Measurements from ENCODE around the gene ALCAM. TPM values are rescaled to one million over a fixed set of nuclear protein-coding genes. Genes with fewer than 3 reads are reported as not detected.

ALCAM gene
- total RNA-seq, 1 donor from 2014 or later, result 90.3 TPM

DNA sequence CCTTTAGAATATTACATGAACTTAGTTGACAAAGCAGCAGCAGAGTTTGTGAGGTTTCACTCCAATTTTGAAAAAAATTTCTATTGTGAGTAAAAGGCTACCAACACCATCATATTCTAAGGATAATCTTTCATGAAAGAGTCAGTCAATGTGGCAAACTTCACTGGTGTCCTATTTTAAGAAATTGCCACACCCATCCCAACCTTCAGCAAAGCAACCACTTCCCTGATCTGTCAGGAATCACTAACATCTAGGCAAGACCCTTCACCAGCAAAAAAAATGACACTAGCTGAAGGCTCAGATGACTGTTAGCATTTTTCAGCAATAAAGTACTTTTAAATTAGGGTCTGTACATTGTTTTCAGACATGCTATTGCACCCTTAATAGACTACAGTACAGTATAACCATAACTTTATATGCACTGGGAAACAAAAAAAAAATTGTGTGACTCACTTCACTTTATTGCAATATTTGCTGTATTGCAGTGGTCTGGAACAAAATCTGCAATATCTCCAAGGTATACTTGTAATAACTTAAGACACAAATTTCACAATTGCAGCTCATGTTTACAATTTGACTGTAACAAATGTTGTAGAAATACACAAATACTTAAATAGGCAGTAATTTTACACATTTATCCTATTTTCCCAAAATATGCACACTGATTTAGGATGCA is 38.9 kb upstream of the ALCAM start:
- Mint-ChIP-seq H3K36me3 (peaks cover 8% of the 10 kb centered on the region), H3K27ac (no peak overlapping the region), H3K4me1 (no peaks in the 10 kb centered on the region), H3K4me3 (no peak overlapping the region), H3K27me3 (ENCODE audit: low read depth) (no peaks in the 10 kb centered on the region), H3K9me3 (peaks cover 31% of the 10 kb centered on the region)
- DNase-seq (ENCODE audit: low spot score in 2 of 2, unreplicated experiment in 2 of 2), result no peak
- TF ChIP-seq, protein P1, sequence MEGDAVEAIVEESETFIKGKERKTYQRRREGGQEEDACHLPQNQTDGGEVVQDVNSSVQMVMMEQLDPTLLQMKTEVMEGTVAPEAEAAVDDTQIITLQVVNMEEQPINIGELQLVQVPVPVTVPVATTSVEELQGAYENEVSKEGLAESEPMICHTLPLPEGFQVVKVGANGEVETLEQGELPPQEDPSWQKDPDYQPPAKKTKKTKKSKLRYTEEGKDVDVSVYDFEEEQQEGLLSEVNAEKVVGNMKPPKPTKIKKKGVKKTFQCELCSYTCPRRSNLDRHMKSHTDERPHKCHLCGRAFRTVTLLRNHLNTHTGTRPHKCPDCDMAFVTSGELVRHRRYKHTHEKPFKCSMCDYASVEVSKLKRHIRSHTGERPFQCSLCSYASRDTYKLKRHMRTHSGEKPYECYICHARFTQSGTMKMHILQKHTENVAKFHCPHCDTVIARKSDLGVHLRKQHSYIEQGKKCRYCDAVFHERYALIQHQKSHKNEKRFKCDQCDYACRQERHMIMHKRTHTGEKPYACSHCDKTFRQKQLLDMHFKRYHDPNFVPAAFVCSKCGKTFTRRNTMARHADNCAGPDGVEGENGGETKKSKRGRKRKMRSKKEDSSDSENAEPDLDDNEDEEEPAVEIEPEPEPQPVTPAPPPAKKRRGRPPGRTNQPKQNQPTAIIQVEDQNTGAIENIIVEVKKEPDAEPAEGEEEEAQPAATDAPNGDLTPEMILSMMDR (IDR thresholded peaks at IDR 0.05; ENCODE audit: unreplicated experiment), result no peak

- peaks cover 35% of the 10 kb centered on the region for H3K9me3 Mint-ChIP-seq
- H3K4me1 Mint-ChIP-seq, result no peaks in the 10 kb centered on the region
- no peak overlapping the region for H3K27ac Mint-ChIP-seq
- DNase-seq (ENCODE audit: low spot score in 2 of 2, unreplicated experiment in 2 of 2), result no peak
- TF ChIP-seq, protein P1 (IDR thresholded peaks at IDR 0.05; ENCODE audit: unreplicated experiment), result no peak
- H3K27me3 Mint-ChIP-seq (ENCODE audit: low read depth), result no peaks in the 10 kb centered on the region
- H3K36me3 Mint-ChIP-seq, result peaks cover 8% of the 10 kb centered on the region
- no peak overlapping the region for H3K4me3 Mint-ChIP-seq
Measured at GRCh38 chr3:105328338-105328730, 38.4 kb upstream of the ALCAM start.

DNA sequence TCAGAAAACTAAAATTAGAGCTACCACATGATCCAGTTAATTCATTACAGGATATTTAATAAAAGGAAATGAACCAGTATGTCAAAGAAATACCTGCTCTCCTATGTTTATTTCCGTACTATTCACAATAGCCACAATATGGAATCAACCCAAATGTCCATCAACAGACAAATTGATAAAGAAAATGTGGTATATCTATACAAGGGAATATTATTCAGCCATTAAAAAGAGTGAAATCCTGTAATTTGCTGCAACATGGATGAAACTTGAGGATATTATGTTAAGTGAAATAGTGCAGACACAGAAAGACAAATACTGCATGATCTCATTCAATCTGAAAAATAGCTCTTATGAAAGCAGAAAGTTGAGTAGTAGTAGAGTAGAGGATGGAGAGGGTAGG is 33.7 kb upstream of the ALCAM start:
- H3K27me3 Mint-ChIP-seq (ENCODE audit: low read depth), result no peaks in the 10 kb centered on the region
- no peaks in the 10 kb centered on the region for H3K4me1 Mint-ChIP-seq
- H3K4me3 Mint-ChIP-seq, result no peak overlapping the region
- H3K27ac Mint-ChIP-seq, result no peak overlapping the region
- peaks cover 3% of the 10 kb centered on the region for H3K36me3 Mint-ChIP-seq
- H3K9me3 Mint-ChIP-seq, result peaks cover 21% of the 10 kb centered on the region
- TF ChIP-seq, protein P1 (IDR thresholded peaks at IDR 0.05; ENCODE audit: unreplicated experiment), result no peak
- no peak for DNase-seq (ENCODE audit: low spot score in 2 of 2, unreplicated experiment in 2 of 2)

DNA sequence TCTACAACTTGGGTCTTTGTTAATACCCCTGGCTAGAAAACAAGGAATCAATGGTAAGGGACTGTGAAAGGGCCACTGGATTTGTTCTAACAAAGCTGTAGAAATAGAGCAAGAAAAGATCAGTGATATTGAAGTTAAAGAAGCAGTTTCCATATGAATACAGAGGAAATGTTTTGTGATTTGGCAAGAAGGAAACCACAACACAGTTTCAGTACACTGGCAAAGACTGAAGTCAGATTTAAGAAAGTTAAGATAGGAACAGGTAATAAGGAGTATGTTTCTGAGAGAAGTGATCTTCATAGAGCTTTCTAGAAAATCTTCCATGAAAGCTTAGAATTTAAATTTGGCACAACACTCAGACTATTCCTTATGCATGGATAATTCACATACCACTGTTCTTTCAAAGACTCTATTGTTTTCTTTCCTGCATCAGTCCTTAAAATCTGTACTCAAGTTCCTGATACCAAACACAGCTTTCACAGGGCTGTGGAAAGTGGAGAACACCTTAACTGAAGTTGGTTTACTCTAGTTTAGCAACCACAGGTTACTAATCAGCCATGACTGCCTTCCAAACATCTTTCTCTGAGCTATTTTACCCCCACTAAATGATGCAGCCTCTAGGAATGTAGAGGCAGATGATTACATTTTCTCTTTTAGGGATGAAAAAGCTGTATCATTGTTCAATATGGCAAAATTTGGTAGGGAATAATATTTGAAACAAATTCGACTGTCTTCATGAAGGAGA is 32.4 kb upstream of the ALCAM start:
- no peaks in the 10 kb centered on the region for H3K4me1 Mint-ChIP-seq
- TF ChIP-seq, protein P1 (IDR thresholded peaks at IDR 0.05; ENCODE audit: unreplicated experiment), result no peak
- no peak overlapping the region for H3K27ac Mint-ChIP-seq
- no peak overlapping the region for H3K4me3 Mint-ChIP-seq
- H3K27me3 Mint-ChIP-seq (ENCODE audit: low read depth), result no peaks in the 10 kb centered on the region
- peaks cover 21% of the 10 kb centered on the region for H3K9me3 Mint-ChIP-seq
- no peak for DNase-seq (ENCODE audit: low spot score in 2 of 2, unreplicated experiment in 2 of 2)
- H3K36me3 Mint-ChIP-seq, result peaks cover 3% of the 10 kb centered on the region

- no peak for DNase-seq (ENCODE audit: low spot score in 2 of 2, unreplicated experiment in 2 of 2)
- Mint-ChIP-seq H3K9me3 (no peaks in the 10 kb centered on the region), H3K36me3 (no peaks in the 10 kb centered on the region), H3K4me1 (no peaks in the 10 kb centered on the region), H3K27ac (no peak overlapping the region), H3K27me3 (ENCODE audit: low read depth) (no peaks in the 10 kb centered on the region), H3K4me3 (no peak overlapping the region)
- TF ChIP-seq, protein P1 (IDR thresholded peaks at IDR 0.05; ENCODE audit: unreplicated experiment), result no peak
Measured at GRCh38 chr3:105339946-105340345, 26.8 kb upstream of the ALCAM start.
